Measurements from ENCODE around the gene TRIM41.

The TRIM41 gene

DNA sequence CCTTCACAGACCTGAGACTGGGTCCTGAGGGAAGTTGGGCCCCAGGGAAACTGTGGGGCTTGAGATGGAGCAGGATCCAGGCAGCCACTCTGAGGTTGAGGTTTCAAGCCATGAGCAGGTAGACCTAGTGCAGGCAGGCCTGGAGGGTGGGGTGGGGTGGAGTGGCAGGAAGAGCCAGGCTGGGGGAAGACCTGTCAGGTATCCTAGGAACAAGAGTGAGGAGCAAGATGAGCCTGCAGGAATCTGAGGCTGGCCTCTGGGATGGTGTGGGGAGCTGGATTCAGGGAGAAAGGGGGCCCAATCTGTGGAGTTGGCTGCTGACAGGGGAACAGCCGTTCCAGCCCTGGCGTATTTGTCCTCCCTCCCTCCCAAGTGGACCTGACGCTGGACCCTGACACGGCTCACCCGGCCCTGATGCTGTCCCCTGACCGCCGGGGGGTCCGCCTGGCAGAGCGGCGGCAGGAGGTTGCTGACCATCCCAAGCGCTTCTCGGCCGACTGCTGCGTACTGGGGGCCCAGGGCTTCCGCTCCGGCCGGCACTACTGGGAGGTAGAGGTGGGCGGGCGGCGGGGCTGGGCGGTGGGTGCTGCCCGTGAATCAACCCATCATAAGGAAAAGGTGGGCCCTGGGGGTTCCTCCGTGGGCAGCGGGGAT lies 10.8 kb downstream of the TRIM41 start:
- no peak for DNase-seq

DNA sequence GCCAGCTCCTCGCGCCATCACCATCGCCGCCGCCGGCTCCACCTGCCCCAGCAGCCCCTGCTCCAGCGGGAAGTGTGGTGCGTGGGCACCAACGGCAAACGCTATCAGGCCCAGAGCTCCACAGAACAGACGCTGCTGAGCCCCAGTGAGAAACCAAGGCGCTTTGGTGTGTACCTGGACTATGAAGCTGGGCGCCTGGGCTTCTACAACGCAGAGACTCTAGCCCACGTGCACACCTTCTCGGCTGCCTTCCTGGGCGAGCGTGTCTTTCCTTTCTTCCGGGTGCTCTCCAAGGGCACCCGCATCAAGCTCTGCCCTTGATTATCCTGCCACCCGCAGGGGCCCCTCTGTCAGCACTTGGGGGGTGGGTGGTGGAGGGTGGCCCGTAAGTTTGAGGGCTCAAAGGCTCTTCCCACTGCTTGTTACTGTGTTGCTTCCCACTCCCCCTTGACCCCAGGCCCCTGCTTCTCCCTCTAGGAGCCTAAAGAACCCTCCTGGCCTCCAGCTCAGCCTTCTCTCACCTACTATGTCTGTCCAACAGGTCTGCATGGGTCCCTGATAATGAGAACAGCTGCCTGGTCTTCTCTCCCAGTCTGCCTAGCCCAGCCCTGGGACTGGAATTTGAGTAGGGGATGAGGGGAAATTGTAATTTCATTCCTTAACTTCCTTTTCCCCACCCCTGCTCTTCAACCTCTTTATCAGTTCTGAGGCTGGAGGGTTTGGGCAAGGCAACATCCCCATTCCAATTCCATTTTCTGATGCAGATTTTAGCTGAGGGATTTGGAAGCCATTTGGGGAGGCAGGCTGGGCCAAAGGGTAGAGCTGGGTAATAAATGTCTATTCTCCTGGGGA lies 11.6 kb downstream of the TRIM41 start:
- DNase-seq = no peak

DNA sequence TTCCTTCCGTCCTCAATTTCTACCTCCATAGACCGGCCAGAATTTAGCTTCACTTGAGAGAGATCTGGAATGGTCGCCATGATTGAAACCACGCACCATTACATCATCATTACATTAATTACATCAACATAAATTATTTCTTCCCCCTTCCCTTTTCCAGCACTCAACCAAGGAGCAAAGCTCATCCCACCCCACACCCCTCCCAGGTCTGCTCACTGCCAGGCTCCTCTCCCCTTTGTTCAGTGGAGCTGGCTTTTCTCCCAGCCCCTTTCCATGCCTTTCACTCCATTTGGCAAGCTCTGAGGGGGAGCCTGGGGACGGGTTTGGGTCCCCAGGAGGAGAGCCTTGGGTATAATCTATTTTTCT lies 12.2 kb downstream of the TRIM41 start:
- no peak for DNase-seq

DNA sequence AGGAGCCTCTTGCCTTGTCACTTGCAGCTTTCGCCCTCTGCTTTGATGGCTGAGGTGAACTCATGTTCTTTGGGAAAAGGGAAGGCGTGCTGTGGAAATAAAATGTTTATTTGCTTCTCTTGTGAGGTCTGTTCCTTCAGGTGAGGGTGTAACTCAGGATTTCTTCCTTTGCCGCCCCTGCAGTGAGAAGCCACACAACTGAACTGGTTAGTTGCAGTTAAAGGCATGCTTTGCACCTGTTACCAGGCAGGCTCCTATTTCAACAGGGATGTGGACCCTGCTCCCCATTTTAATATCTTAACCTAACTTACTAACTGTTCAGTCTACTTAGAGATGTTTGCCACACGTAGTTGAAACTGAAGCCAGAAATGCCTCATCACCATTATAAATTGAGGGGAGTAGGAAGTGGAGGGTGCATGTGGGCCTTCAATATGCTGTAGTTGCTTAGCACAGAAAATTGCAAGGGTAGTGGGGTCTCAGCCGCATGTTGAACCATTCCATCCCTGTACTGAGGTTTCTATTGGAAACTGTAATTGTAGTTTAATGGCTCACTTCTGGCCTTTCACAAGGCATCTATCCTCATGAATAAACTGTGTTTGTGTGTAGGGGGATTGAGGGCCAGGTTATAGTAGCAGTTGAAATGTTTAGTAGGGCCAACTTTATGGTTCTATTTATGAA lies 12.7 kb downstream of the TRIM41 start:
- no peak for DNase-seq

DNA sequence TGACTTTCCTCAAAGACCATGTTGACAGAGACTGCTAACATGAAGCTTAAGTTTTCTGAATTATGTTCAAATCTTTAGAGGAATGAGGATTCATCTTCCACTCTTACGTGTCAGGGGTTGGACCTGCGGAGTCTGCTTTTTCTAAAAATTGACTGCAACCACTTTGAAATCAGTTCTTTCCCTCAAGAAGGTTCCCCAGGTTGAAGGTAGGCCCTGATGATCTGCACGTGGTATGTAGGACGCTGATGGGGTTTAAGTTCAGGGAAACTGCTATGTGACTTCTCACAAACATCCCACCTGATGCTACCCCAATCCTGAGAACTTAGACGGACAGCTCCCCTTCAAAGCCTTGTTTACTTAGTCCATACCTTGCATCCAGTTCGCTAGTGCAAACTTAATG lies 13.4 kb downstream of the TRIM41 start:
- DNase-seq = no peak

DNA sequence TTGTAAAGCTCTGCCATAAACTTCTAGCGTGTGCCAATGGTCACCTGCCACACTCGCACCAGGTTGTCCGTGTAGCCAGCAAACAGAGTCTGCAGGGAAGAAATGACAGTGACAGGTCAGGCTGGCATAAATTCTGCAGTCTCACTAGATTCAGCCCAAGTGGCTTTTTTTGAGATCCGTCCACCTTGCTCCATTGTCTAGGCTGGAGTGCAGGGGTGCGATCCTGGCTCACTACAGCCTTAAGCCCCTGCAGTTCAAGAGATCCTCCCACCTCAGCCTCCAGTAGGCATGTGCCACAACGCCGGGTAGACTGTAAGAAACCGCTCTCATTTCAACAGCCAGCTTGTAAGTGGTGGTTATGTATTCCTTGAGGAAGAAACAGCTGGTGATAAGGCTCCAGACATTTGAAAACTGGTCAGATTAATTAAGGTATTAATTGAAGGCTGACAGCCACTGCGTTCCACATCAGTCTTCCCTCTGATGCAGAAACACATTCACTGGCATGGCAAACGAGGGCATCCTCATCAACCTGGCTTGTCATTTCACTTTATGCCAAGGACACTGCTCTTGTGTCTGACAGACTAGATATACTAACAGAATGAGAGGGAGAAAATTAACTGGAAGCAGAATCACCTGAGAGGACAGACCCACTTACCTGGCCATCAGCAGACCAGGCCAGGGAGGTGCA lies 14.0 kb downstream of the TRIM41 start:
- DNase-seq = no peak

DNA sequence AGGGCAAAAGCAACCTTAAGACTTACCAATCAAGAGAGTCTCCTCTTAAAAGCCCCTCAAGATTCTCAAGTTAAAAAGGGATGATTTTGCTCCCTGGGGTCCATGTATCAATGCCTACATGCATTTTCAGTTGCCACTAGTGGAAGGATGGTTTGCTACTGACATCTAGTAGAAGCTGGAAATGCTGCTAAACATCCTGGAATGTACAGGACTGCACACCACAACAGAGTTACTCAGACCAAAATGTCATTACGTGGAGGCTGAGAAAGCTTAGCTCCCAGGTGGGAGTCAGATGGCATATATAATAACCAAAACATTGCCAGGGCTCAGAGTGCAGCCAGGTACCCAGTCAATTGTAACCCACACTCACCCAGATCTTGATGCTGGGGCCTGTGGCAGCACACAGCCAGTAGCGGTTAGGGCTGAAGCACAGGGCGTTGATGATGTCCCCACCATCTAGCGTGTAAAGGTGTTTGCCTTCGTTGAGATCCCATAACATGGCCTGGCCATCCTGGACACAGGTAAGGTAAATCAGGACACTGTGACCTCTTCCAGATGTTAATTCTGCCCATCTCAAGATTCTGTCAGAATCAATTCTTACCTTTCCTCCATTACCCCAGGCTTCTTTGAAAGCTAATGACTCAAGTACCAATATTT lies 14.8 kb downstream of the TRIM41 start:
- no peak for DNase-seq

DNA sequence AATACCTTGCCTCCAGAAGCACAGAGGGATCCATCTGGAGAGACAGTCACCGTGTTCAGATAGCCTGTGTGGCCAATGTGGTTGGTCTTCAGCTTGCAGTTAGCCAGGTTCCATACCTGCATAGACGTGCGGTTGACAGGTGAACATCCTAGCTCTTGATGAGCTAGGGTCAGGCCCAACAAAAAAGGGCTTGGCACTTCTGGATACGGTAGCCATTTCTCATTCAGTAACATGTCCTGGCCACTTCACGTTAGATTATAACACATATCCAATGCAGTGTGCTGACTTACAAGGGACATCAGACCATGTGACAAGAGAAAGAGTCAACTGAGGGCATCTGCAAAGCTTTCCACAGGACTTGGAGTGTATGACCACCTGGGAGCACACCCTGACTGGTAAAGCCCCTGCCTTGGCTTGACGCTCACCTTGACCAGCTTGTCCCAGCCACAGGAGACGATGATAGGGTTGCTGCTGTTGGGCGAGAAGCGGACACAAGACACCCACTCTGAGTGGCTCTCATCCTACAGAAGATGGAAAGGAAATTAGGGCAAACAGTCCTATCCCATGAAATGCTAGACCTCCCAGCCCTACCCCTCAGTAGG lies 16.1 kb downstream of the TRIM41 start:
- no peak for DNase-seq

DNA sequence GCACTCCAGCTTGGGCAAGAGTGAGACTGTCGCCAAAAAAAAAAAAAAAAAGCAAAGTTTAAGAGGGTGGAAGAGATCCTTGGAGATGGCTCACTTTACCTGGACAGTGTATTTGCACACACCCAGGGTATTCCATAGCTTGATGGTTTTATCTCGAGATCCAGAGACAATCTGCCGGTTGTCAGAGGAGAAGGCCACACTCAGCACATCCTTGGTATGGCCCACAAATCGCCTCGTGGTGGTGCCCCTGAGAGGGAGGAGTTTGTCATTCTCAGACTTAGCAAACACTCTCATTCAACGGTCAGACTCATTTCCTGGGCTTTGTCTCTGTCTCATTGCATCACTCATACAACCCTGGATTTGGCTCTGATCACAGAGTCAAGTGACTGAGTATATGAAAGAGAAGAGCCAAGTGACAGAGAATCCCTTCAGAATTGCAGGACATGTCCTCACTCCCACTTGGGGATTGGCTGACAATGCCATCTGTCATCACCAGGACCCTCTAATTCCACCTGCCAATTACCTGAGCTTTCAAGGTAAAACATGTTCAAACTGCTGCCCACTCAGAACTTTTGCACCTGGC lies 18.4 kb downstream of the TRIM41 start:
- DNase-seq = no peak

DNA sequence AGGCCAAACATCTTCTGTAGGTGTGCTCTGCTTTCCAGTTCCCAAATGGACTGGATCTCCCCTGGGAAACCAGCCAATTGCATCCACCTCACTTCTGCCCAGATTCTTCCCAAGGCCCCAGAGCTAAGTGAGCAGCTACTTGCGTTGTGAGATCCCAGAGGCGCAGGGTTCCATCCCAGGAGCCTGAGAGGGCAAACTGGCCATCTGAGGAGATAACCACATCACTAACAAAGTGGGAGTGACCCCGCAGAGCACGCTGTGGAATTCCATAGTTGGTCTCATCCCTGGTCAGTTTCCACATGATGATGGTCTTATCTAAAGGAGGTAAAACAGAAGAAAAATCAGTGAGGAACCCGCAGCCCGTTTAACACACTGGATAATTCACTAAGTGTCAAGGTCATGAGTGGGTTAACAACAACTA lies 19.0 kb downstream of the TRIM41 start:
- DNase-seq = no peak

DNA sequence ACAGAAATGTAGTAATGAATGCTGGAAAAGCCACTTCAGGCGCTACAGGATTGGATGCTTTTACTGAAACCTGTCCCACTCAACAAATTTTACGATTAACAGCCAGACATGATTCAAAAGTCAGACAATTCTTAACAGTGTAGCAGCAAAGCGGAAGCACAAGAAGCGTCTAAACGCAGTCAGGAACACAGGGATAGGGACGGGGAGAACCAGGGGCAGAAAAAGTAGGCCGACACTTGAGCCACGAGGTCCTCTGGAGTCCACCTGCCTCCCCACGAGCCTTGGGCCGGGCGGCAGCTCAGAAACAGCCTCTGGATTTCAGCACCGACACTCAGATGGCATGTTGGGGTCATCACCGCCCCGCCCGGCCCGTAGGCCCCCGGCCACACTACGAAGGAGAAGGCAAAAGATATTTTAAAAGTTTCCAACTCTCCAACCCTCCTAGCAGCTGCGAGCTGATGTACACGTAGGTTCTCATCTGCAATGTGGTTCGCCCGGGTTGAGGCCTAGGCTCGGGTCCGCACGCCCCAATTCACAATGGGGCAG lies 20.0 kb downstream of the TRIM41 start:
- no peak for DNase-seq

DNA sequence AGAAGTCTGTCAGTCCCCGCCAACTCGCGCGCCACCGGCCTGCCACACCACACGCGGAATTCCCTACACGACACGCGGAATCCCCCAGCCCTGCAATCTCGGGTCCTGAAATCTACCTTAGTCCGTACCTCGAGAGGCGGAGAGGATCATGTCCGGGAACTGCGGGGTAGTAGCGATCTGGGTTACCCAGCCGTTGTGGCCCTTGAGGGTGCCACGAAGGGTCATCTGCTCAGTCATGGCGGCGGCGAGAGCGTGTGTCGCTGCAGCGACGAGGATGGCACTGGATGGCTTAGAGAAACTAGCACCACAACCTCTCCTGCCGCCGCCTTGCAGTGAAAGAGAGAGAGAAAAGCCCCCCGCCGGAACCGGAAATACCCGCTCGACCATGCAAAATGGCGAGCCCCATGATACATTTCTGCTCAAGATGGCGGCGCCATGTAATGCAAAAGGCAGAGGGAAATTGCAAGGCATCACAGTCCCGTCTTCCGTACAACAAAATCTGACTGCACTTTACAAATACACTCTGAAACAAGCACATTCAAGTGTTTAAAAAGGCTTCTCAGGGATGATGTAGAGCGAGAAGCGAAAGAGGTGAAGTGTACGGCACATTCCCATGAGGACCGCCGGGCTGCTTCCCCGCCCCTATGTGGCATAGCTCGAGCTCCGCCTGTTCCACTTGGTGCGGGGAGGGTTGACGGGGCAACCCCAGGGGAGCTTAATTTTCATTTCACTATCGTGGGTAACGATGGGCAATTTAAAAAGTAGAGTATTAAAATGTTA lies 20.7 kb downstream of the TRIM41 start, which contains the start of gene RACK1:
Gene RACK1, minus strand, starts transcription at position 343 of the 780 bp plus-strand sequence. Its CDS starts 106 bp downstream, at position 237.
- no peak for DNase-seq

DNA sequence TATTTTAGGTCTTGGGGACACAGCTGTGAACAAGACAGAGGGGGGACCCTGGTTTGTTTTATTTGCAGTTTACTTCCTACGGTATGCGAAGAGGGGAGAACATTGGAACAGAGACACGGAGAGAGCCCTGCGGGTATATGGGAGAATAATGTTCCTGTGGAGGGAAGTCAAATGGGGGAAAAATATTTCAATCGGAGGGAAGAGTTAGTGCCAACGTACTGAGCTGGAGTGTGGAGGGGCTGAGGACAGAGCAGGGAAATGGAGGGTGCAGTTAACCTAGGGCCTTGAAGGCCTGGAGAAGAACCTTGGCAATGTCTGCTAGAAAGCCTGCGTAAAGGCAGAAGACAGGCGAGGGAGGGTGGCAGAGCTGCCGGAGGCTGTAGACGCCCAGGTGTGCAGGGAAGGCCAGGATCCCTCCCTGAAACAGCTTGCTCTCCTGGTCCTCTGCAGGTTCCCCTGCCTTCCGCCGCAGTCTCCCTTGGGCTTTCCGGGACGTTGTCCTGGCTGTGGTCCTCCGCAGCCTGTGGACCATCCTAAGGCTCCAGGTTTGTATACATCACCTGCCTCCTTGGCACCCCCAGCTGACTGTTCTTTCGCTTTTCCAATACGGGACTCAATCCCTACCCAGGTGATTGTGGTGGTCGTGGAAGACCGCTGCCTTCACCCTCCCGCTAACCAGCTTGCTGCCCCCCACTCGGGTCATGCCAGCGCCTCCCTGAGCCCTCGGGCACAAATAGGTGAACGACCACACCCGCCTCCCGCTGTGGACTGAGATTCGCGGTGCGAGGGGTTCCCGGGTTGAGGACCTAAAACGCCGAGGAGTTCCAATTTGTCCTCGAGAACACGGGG lies 22.6 kb downstream of the TRIM41 start:
- no peak for DNase-seq

DNA sequence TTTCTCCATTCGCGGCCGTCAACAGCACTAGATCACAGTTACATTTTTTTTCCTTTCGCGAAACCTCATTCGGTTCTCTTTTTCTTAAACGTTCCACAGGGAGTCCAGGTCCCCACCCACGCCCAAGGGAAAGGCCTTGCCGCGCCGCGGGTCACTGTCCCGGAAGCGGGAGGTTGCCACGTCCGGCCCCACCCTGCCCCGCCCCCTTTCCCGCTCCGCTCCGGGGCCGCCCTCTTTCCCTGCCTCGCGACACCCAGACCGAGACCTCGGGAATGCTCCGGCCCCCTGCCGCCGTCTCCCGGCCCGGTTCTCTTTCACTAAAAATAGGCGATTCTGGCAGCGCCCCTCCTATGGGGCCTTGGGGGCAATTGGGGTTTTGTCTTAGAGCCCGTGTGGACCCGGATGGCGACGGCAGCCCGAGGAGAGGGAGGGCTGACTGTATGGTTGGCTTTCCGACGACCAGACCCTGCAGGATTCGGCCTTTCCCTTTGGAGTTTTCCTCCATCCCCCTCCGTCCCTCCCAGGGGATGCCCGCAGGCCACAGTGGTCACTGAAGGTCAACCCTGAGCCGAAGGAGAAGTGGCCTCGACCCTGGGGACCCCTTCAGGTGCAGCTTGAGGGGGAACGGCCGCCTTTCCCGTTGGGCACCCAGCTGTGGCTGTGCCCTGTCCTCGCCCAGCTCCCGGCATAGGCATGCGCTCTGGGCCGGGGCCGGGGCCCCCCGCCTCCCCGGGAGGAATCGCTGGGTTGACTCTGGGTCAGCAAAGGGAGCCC lies 23.4 kb downstream of the TRIM41 start:
- DNase-seq = no peak

DNA sequence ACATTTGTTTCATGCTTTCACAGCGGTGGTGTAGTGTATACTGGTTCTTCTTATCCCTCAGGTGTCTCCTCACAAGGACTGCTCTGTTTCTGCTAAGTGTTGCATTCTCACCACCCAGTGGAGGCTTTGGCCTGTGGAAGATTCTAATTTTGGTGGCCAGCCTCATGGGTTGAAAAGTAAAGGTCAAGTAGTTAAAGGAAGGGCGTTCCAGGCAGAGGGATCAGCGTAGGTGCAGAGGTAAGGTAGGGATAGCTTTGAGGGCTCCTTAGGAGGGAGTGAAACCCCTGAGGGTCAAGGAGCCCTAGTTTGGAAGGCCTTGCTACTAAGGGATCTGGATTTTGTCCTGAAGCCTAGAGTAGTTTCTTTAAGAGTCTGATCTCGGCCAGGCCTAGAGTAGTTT lies 25.2 kb downstream of the TRIM41 start:
- no peak for DNase-seq

DNA sequence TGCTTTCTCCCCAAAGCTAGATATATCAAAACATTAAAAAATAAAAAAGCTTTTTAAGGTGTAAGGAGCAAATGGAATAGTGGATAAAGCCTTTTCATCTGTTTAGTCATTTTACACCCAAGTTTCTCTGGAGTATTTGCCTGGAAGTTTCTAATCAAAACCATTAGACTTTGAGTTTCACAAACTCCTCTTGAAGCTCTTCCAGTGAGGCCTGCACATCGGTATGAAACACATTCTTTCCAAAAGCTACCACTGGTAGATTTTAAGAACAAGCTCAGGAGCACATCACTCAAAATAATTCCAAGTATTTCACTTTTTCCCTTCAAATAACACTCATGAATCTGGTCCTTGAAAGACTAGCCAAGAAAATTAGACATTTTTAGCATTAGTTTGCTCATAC lies 32.2 kb downstream of the TRIM41 start:
- DNase-seq = no peak

DNA sequence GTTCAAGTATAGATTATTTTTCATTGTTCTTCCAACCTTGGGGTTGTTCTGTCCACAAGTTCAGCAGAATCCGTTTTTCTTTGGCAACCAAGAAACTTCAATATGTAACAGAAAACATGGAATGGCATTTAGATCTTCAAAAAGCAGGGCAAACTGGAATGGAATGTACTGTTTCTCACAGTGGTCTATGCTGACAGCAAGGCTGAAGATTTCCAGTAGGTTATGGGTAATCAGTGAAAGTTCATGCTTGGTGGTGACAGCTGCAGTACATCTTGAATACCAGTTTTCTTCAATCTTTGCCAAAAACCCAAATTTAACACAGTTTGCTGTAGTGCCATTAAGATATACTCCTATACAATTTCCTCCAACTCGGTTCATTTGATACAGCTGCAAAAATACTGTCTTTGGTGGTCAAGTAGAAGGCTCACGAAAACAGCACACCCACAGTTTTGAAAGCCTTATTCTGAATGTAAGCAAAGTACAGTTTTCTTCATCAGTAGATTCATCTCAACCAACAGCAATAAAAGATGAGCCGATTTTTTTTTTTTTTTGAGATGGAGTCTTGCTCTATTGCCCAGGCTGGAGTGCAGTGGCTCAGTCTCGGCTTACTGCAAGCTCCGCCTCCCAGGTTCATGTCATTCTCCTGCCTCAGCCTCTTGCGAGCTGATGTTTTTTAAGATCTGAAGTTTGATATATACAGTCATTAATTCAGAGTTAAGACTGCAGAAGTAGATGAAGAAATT lies 32.9 kb downstream of the TRIM41 start:
- no peak for DNase-seq

DNA sequence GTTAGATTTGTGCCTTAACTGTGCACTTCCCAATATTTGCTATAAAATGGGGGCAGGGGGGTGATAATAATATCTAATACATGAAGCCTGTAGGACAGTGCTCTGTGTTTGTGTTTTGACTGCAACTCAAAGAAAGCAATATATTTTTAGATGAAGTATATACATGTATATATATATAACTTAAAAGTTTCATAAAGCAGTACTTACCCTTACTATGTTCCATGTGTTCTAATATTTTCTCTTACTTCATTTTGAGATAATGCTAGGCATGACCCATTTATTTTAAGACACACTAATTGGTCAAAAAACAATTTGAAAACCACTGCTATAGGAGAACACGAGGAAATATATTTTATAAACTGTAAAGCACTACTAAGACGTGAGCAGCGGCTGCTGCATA lies 35.5 kb downstream of the TRIM41 start:
- no peak for DNase-seq
